Nephron progenitor cell (in vitro differentiated cells): ENCODE measurements around the gene ABR.
A peak's percentile ranks its signal among the peaks of the same experiment; 100 is the strongest.
"Not testable (repeated sequence)": the region's sequence is repeated elsewhere in the genome, so short reads cannot be mapped to it uniquely, and the experiment has no call there.

Source experiments
- DNase-seq: peaks from one replicate; pipeline ENCODE4 v3.0.0; 2021
- H3K27ac Mint-ChIP-seq: 2 replicates; pipeline ENCODE4 v1.8.0; 2021; ENCODE audit warnings: mild to moderate bottlenecking, moderate library complexity, mixed read lengths
- H3K27me3 Mint-ChIP-seq: 2 replicates; pipeline ENCODE4 v1.8.0; 2021; ENCODE audit warnings: mild to moderate bottlenecking, low read depth, mixed read lengths; ENCODE audit not compliant: poor library complexity
- H3K36me3 Mint-ChIP-seq: 2 replicates; pipeline ENCODE4 v1.8.0; 2021; ENCODE audit warnings: low read depth, mixed read lengths
- H3K4me1 Mint-ChIP-seq: 2 replicates; pipeline ENCODE4 v1.8.0; 2021; ENCODE audit warnings: mixed read lengths
- H3K4me3 Mint-ChIP-seq: 2 replicates; pipeline ENCODE4 v1.8.0; 2021; ENCODE audit warnings: mild to moderate bottlenecking, moderate library complexity, mixed read lengths
- H3K9me3 Mint-ChIP-seq: 2 replicates; pipeline ENCODE4 v1.8.0; 2021; ENCODE audit warnings: mild to moderate bottlenecking, moderate library complexity, mixed read lengths
- CTCF ChIP-seq: fragments of 200-600 bp; sonication (generic); IDR thresholded peaks from 2 replicates; pipeline ENCODE4 v1.5.0; 2021; ENCODE audit warnings: antibody characterized with exemption

The ABR gene

GRCh38 chr17:1206026-1206777, 26.4 kb upstream of the ABR start:
- H3K27me3 Mint-ChIP-seq = peaks cover 47% of the 10 kb centered on the region

DNA sequence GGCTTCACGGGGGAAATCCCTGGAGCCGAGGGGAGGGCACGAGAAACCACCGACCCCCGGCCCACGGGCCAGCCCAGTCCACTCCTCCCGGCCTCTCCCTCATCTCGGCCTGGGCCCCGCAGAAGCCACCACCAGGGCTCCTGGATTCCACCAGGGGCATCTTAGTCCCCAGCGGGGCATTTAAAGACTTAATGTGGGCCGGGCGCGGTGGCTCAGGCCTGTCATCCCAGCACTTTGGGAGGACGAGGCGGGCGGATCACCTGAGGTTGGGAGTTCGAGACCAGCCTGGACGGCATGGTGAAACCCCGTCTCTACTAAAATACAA, 24.1 kb upstream of the ABR start:
- H3K9me3 Mint-ChIP-seq = no peaks in the 10 kb centered on the region
- H3K36me3 Mint-ChIP-seq = no peaks in the 10 kb centered on the region
- no peak for TF ChIP-seq CTCF
- peak overlapping the region; percentile 70 for H3K4me3 Mint-ChIP-seq
- H3K27me3 Mint-ChIP-seq = peaks cover 43% of the 10 kb centered on the region
- peaks cover 26% of the 10 kb centered on the region for H3K4me1 Mint-ChIP-seq
- no peak overlapping the region for H3K27ac Mint-ChIP-seq
- no peak for DNase-seq

More at GRCh38 chr17:1206026-1206777, 26.4 kb upstream of the ABR start:
- no peak for TF ChIP-seq CTCF
- no peaks in the 10 kb centered on the region for H3K36me3 Mint-ChIP-seq
- H3K4me3 Mint-ChIP-seq = no peak overlapping the region
- no peaks in the 10 kb centered on the region for H3K9me3 Mint-ChIP-seq
- no peak overlapping the region for H3K27ac Mint-ChIP-seq
- DNase-seq = no peak
- peaks cover 22% of the 10 kb centered on the region for H3K4me1 Mint-ChIP-seq

DNA sequence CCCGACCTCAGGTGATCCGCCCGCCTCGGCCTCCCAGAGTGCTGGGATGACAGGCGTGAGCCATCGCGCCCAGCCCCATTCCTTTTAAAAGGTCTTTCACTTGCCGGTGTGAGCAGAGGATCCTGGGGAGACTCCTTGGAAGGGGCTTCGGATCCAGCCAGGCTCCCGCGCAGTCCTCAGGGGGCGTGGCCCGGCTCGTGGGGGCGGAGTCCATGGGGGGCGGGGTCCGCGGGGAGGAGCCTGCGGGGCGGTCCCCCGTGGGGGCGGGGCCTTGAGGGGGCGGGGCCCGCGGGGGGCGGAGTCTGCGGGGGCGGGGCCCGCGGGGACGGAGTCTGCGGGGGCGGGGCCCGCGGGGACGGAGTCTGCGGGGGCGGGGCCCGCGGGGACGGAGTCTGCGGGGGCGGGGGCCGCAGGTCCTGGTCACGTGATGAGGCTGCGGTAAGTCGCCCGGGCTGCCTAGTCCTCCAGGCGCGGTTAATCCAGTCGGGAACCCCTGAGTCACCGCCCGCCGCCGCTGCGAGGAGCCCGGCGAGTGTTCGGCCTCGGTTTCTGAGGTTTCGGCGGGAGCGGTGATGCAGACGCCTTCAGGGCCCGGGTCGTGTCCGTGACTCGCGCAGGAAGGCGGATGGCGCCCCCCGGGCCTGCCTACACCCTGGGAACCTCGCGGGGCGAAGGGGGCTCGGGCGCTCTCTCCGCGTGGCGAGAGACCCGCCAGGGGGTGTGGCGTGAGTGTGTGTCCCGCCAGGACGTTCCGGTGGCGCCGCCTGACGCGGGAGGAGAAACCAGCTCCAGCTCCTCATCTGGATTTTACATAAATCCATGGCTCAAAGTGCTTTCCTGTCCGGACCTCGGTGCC, 23.6 kb upstream of the ABR start:
- H3K27me3 Mint-ChIP-seq = peaks cover 39% of the 10 kb centered on the region
- no peaks in the 10 kb centered on the region for H3K36me3 Mint-ChIP-seq
- no peak overlapping the region for H3K27ac Mint-ChIP-seq
- DNase-seq = peak; percentile 82
- H3K4me3 Mint-ChIP-seq = peak overlapping the region; percentile 70
- no peak for TF ChIP-seq CTCF
- H3K4me1 Mint-ChIP-seq = peaks cover 26% of the 10 kb centered on the region
- H3K9me3 Mint-ChIP-seq = no peaks in the 10 kb centered on the region

DNA sequence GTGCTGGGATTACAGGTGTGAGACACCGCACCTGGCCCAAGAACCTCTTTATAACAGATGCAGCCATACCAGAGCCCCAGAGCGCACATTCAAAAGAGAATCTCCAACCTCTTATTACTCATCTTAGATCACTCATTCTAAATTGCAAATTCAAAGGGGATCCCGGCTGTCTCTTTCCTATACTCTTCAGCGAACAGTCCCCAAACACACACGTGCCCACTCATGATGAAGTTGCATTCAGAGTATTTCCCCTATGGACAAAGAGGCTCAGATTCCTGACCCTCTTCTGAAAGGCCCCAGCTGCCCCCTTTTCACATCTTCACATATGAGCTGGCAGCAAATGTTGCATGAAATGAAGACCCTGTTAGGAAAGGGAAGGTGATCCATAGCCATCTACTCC, 22.5 kb upstream of the ABR start:
- Mint-ChIP-seq H3K27ac (no peak overlapping the region), H3K4me3 (no peak overlapping the region), H3K36me3 (no peaks in the 10 kb centered on the region), H3K9me3 (no peaks in the 10 kb centered on the region), H3K4me1 (peaks cover 37% of the 10 kb centered on the region), H3K27me3 (peaks cover 39% of the 10 kb centered on the region)
- DNase-seq = no peak
- no peak for TF ChIP-seq CTCF

GRCh38 chr17:1201132-1201702, 21.4 kb upstream of the ABR start:
- Mint-ChIP-seq H3K4me1 (peaks cover 41% of the 10 kb centered on the region), H3K4me3 (no peak overlapping the region), H3K27ac (no peak overlapping the region), H3K27me3 (peaks cover 39% of the 10 kb centered on the region), H3K9me3 (no peaks in the 10 kb centered on the region), H3K36me3 (no peaks in the 10 kb centered on the region)
- no peak for TF ChIP-seq CTCF
- no peak for DNase-seq

- H3K9me3 Mint-ChIP-seq, H3K36me3 Mint-ChIP-seq, H3K4me3 Mint-ChIP-seq, H3K27ac Mint-ChIP-seq, DNase-seq: not testable (repeated sequence)
- peaks cover 41% of the 10 kb centered on the region for H3K4me1 Mint-ChIP-seq
- H3K27me3 Mint-ChIP-seq = peaks cover 32% of the 10 kb centered on the region
These were observed 19.5 kb upstream of the ABR start for GRCh38 chr17:1199271-1199743.
